Measurements from ENCODE around the gene VAC14. TPM values are rescaled to one million over a fixed set of nuclear protein-coding genes. Genes with fewer than 3 reads are reported as not detected.

Gene VAC14
- polyA plus RNA-seq, 1 donor: 40.3 TPM

- WGBS (ENCODE audit: insufficient coverage, low lambda C conversion rate): no CpG with 5 or more reads among the region's 18 CpGs
- Histone ChIP-seq H3K36me3 (ENCODE audit: control insufficient read depth, insufficient read depth, low read length) (peaks cover 33% of the 10 kb centered on the region), H3K4me1 (ENCODE audit: control insufficient read depth, insufficient read depth, low read length) (peaks cover 19% of the 10 kb centered on the region), H3K27ac (ENCODE audit: low read length) (no peak overlapping the region), H3K27me3 (ENCODE audit: control insufficient read depth, insufficient read depth, low read length) (no peaks in the 10 kb centered on the region), H3K9me3 (ENCODE audit: control insufficient read depth, low read depth, low read length) (peaks cover 2% of the 10 kb centered on the region), H3K4me3 (ENCODE audit: low read length) (no peak overlapping the region)
- DNase-seq: no peak
Observed at GRCh38 chr16:70680495-70681381, 120.2 kb downstream of the VAC14 start.

- WGBS (ENCODE audit: insufficient coverage, low lambda C conversion rate): no CpG with 5 or more reads among the region's 80 CpGs
- peaks cover 2% of the 10 kb centered on the region for H3K9me3 ChIP-seq (ENCODE audit: control insufficient read depth, low read depth, low read length)
- no peaks in the 10 kb centered on the region for H3K27me3 ChIP-seq (ENCODE audit: control insufficient read depth, insufficient read depth, low read length)
- H3K4me1 ChIP-seq (ENCODE audit: control insufficient read depth, insufficient read depth, low read length): peaks cover 15% of the 10 kb centered on the region
- no peak overlapping the region for H3K27ac ChIP-seq (ENCODE audit: low read length)
- H3K4me3 ChIP-seq (ENCODE audit: low read length): no peak overlapping the region
- no peak for DNase-seq
- peaks cover 38% of the 10 kb centered on the region for H3K36me3 ChIP-seq (ENCODE audit: control insufficient read depth, insufficient read depth, low read length)
Observed at GRCh38 chr16:70679671-70680494, 121.1 kb downstream of the VAC14 start.

DNA sequence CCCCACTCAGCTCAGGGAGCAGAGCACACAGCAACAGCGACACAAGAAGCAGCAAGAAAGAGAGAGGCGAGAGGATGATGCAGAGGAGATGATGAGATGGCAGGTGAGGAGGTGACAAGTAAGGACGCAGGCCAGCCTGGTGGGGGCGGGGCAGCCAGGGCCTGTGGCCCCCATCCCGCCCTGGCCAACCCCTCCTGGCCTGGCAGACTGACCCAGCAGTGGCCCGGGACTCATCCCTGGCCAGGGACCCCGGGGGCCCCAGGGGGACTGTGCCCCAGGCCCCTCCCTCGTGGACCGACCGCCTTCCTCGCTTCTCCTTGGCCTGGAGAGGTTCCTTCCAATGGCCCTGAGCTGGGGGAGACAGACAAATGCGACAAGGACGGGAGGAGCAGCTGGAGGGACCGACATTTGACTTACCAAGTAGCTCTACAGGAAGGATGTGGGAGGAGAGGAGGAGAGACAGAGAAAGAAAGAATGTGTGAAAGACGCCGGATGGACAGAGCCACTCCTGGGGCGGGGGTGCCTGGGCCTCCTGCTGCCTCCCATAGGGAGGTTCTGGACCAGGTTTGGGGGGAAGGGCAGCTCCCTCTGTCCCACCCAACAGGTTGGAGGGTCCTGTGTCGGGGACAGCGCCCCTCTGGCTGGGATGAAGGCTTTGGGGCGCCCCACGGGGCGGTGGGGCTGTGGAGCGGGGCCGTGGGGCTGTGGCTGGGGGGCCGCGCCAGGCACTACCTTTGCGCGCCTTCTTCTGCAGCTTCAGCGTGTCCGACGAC lies 121.9 kb downstream of the VAC14 start:
- H3K36me3 ChIP-seq (ENCODE audit: control insufficient read depth, insufficient read depth, low read length): peaks cover 45% of the 10 kb centered on the region
- no peaks in the 10 kb centered on the region for H3K27me3 ChIP-seq (ENCODE audit: control insufficient read depth, insufficient read depth, low read length)
- no peak overlapping the region for H3K27ac ChIP-seq (ENCODE audit: low read length)
- WGBS (ENCODE audit: insufficient coverage, low lambda C conversion rate): no CpG with 5 or more reads among the region's 31 CpGs
- no peak for DNase-seq
- H3K4me3 ChIP-seq (ENCODE audit: low read length): no peak overlapping the region
- peaks cover 9% of the 10 kb centered on the region for H3K4me1 ChIP-seq (ENCODE audit: control insufficient read depth, insufficient read depth, low read length)
- peaks cover 2% of the 10 kb centered on the region for H3K9me3 ChIP-seq (ENCODE audit: control insufficient read depth, low read depth, low read length)

GRCh38 chr16:70678121-70678897 lies 122.6 kb downstream of the VAC14 start:
- 80% methylated on average over 1 of the region's 22 CpGs for WGBS (ENCODE audit: insufficient coverage, low lambda C conversion rate)
- peaks cover 45% of the 10 kb centered on the region for H3K36me3 ChIP-seq (ENCODE audit: control insufficient read depth, insufficient read depth, low read length)
- no peak for DNase-seq
- H3K27me3 ChIP-seq (ENCODE audit: control insufficient read depth, insufficient read depth, low read length): no peaks in the 10 kb centered on the region
- H3K27ac ChIP-seq (ENCODE audit: low read length): no peak overlapping the region
- peaks cover 2% of the 10 kb centered on the region for H3K9me3 ChIP-seq (ENCODE audit: control insufficient read depth, low read depth, low read length)
- H3K4me1 ChIP-seq (ENCODE audit: control insufficient read depth, insufficient read depth, low read length): peaks cover 9% of the 10 kb centered on the region
- no peak overlapping the region for H3K4me3 ChIP-seq (ENCODE audit: low read length)

DNA sequence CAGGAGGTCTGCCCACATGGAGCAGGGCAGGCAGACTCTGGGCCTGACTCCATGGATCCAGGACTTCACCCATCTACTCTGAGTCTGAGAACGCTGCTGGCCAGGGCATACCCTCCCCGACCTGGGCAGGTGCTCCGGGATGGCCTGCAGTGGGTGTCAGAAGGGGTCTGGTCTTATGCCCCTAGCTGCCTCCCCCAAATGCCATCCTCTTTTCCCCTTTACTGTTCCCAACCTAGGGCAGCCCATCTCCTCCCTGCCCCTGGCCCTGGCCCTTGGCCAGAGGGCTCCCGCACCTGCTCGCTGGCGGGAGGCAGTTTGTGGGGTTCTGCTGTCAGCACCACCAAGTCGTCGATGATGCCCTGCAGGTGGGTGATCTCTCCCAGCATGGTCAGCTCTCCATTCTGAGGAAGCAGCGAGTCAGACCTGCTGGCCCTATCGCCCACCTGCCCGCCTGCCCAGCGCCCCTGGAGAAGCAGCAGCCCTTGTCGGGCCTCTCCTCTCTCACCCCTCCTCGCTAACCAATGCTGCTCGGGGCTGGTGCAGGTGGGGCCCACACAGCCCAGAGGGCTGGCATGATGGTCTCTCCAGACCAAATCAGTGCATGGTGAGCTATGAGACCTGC lies 123.3 kb downstream of the VAC14 start:
- DNase-seq: no peak
- H3K4me3 ChIP-seq (ENCODE audit: low read length): no peak overlapping the region
- H3K27me3 ChIP-seq (ENCODE audit: control insufficient read depth, insufficient read depth, low read length): no peaks in the 10 kb centered on the region
- peaks cover 5% of the 10 kb centered on the region for H3K4me1 ChIP-seq (ENCODE audit: control insufficient read depth, insufficient read depth, low read length)
- H3K36me3 ChIP-seq (ENCODE audit: control insufficient read depth, insufficient read depth, low read length): peaks cover 41% of the 10 kb centered on the region
- H3K9me3 ChIP-seq (ENCODE audit: control insufficient read depth, low read depth, low read length): peaks cover 2% of the 10 kb centered on the region
- WGBS (ENCODE audit: insufficient coverage, low lambda C conversion rate): no CpG with 5 or more reads among the region's 15 CpGs
- no peak overlapping the region for H3K27ac ChIP-seq (ENCODE audit: low read length)

DNA sequence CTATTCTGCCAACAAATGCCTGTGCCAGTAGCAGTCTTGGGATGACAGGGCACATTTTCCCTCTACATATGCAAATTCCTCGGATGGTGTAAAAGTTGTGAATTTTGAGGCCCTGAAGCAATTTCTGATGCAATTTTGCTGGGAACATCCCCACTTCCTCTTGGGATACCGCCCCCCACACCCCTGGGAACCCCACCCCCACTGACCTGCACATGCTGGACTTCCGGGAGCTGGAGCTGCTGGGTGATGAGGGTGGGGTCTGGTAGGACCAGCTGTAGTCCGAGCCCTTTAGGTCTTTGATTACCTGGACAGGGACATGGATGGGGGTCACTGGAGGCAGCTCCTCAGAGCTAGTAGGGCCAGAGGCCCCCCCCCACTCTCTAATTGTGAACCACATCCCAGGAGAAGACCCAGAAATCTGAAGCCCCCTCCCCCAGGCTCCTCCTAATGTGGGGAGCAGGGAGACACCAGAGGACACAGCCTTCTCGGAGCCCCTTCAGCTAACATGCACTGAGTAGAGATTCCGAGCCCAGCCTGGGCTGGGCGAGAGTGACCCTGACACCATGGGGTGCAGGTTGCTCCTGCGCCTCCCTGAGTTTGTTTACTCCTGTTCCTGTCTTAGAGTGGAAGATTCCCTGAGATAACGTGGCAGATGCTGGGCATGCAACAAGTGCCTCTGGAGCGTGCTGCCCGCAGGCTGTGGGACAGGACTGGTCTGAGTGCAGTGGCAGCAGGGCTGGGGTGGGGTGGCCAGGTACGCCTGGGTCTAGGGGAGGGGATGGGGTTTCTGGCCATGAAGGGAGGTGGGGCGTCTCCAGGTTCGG lies 124.1 kb downstream of the VAC14 start:
- no peak for DNase-seq
- Histone ChIP-seq H3K27me3 (ENCODE audit: control insufficient read depth, insufficient read depth, low read length) (no peaks in the 10 kb centered on the region), H3K27ac (ENCODE audit: low read length) (no peak overlapping the region), H3K9me3 (ENCODE audit: control insufficient read depth, low read depth, low read length) (peaks cover 2% of the 10 kb centered on the region), H3K4me1 (ENCODE audit: control insufficient read depth, insufficient read depth, low read length) (peaks cover 4% of the 10 kb centered on the region), H3K36me3 (ENCODE audit: control insufficient read depth, insufficient read depth, low read length) (peaks cover 41% of the 10 kb centered on the region), H3K4me3 (ENCODE audit: low read length) (no peak overlapping the region)
- no CpG with 5 or more reads among the region's 14 CpGs for WGBS (ENCODE audit: insufficient coverage, low lambda C conversion rate)

- Histone ChIP-seq H3K4me3 (ENCODE audit: low read length) (no peak overlapping the region), H3K36me3 (ENCODE audit: control insufficient read depth, insufficient read depth, low read length) (peaks cover 46% of the 10 kb centered on the region), H3K27me3 (ENCODE audit: control insufficient read depth, insufficient read depth, low read length) (no peaks in the 10 kb centered on the region), H3K9me3 (ENCODE audit: control insufficient read depth, low read depth, low read length) (peaks cover 2% of the 10 kb centered on the region), H3K27ac (ENCODE audit: low read length) (no peak overlapping the region), H3K4me1 (ENCODE audit: control insufficient read depth, insufficient read depth, low read length) (peaks cover 4% of the 10 kb centered on the region)
- no CpG with 5 or more reads among the region's 7 CpGs for WGBS (ENCODE audit: insufficient coverage, low lambda C conversion rate)
- DNase-seq: no peak
Observed at GRCh38 chr16:70675851-70676513, 125.0 kb downstream of the VAC14 start.

- Histone ChIP-seq H3K4me1 (ENCODE audit: control insufficient read depth, insufficient read depth, low read length) (no peaks in the 10 kb centered on the region), H3K4me3 (ENCODE audit: low read length) (no peak overlapping the region), H3K27ac (ENCODE audit: low read length) (no peak overlapping the region), H3K27me3 (ENCODE audit: control insufficient read depth, insufficient read depth, low read length) (no peaks in the 10 kb centered on the region), H3K9me3 (ENCODE audit: control insufficient read depth, low read depth, low read length) (no peaks in the 10 kb centered on the region), H3K36me3 (ENCODE audit: control insufficient read depth, insufficient read depth, low read length) (peaks cover 54% of the 10 kb centered on the region)
- DNase-seq: no peak
- WGBS (ENCODE audit: insufficient coverage, low lambda C conversion rate): 80% methylated on average over 1 of the region's 18 CpGs
Observed at GRCh38 chr16:70674221-70675014, 126.5 kb downstream of the VAC14 start.
